ENCODE results near the gene HTATSF1.

DNA sequence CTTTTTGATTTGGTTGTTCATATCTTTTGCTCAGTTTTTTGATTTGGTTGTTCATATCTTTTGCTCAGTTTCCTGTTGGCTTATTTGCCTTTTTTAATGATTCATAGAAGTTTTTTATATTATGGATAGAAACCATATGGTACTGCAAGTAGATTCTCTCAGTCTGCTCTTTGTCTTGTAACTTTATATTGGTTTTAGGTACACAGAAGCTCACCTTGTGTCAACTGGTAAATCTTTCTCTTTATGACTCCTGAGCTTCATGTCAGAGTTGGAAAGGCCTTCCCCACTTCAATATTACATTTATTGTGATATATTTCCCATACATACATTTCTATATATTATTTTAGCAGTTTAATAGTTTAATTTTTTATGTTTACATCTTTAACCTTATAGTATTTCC lies 26.4 kb downstream of the HTATSF1 start:
- TF ChIP-seq, protein P1, sequence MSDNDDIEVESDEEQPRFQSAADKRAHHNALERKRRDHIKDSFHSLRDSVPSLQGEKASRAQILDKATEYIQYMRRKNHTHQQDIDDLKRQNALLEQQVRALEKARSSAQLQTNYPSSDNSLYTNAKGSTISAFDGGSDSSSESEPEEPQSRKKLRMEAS (IDR thresholded peaks at IDR 0.05; ENCODE audit: low read depth): no peak
- TF ChIP-seq, protein P2, sequence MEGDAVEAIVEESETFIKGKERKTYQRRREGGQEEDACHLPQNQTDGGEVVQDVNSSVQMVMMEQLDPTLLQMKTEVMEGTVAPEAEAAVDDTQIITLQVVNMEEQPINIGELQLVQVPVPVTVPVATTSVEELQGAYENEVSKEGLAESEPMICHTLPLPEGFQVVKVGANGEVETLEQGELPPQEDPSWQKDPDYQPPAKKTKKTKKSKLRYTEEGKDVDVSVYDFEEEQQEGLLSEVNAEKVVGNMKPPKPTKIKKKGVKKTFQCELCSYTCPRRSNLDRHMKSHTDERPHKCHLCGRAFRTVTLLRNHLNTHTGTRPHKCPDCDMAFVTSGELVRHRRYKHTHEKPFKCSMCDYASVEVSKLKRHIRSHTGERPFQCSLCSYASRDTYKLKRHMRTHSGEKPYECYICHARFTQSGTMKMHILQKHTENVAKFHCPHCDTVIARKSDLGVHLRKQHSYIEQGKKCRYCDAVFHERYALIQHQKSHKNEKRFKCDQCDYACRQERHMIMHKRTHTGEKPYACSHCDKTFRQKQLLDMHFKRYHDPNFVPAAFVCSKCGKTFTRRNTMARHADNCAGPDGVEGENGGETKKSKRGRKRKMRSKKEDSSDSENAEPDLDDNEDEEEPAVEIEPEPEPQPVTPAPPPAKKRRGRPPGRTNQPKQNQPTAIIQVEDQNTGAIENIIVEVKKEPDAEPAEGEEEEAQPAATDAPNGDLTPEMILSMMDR (IDR thresholded peaks at IDR 0.05): no peak
- TF ChIP-seq EZH2phosphoT487 (IDR thresholded peaks at IDR 0.05; ENCODE audit: borderline replicate concordance, low read depth): no peak
- TF ChIP-seq MXI1 (IDR thresholded peaks at IDR 0.05; ENCODE audit: low read depth, low read length): no peak
- TF ChIP-seq SIN3A (IDR thresholded peaks at IDR 0.05; ENCODE audit: borderline replicate concordance, low read depth, low read length): no peak
- no peak for TF ChIP-seq RAD21 (IDR thresholded peaks at IDR 0.05; ENCODE audit: low read length)
- TF ChIP-seq NFIC (IDR thresholded peaks at IDR 0.05; ENCODE audit: borderline replicate concordance): no peak
- no peak for TF ChIP-seq FOXM1 (IDR thresholded peaks at IDR 0.05; ENCODE audit: low read depth)

Data from SK-N-SH (cell line).